ENCODE results near the gene CNOT3.

Gene CNOT3

DNA sequence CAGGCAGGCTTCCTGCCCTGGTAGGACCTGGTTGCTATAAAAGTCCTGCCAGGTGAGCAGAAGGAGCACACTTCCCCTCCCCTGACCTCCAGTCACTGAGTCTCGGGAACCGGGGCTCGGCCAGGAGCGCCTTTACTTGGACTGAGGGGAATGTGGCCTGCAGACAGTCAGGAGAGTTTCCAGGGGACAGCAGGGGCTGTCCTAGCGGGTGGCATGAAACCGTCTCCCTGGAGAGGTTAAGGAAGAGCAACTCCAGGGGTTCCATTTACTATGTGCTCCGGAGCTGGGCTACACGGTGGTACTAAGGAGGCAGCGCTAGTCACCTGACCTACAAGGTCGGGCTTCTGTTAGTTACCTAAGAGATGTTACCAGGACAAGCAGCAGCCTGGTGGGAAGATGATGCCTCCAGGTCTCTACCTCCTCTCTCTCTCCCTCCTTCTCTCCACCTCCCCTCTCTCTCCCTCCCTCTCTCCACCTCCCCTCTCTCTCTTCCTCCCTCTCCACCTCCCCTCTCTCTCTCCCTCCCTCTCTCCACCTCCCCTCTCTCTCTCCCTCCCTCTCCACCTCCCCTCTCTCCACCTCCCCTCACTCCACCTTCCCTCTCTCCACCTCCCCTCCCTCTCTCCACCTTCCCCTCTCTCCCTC, 4.1 kb upstream of the CNOT3 start:
- TF ChIP-seq CTCF (conservative IDR thresholded peaks at IDR 0.05; ENCODE audit: low read depth, low read length) = no peak
- H3K4me3 ChIP-seq (ENCODE audit: low read length) = no peak overlapping the region
- DNase-seq (ENCODE audit: low read depth) = no peak

DNA sequence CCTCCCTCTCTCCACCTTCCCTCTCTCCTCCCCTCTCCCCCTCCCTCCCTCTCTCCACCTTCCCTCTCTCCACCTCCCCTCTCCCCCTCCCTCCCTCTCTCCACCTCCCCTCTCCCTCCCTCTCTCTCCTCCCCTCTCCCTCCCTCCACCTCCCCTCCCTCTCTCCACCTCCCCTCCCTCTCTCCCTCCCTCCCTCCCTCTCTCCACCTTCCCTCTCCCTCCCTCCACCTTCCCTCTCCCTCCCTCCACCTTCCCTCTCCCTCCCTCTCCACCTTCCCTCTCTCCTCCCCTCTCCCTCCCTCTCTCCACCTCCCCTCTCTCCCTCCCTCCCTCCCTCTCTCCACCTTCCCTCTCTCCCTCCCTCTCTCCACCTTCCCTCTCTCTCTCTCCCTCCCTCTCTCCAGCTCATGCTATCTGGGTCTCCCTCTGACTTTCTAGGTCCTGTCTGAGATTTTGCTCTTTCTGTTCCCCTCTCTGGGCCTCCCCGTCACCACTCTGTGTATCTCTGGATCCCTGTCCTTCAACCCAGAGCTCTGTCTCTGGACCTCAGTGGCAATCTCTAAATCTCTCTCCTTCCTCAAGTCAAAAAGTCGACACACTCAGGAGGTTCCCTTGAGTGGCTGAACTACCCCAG, 3.5 kb upstream of the CNOT3 start:
- no peak for TF ChIP-seq CTCF (conservative IDR thresholded peaks at IDR 0.05; ENCODE audit: low read depth, low read length)
- H3K4me3 ChIP-seq (ENCODE audit: low read length) = no peak overlapping the region
- DNase-seq (ENCODE audit: low read depth) = no peak

DNA sequence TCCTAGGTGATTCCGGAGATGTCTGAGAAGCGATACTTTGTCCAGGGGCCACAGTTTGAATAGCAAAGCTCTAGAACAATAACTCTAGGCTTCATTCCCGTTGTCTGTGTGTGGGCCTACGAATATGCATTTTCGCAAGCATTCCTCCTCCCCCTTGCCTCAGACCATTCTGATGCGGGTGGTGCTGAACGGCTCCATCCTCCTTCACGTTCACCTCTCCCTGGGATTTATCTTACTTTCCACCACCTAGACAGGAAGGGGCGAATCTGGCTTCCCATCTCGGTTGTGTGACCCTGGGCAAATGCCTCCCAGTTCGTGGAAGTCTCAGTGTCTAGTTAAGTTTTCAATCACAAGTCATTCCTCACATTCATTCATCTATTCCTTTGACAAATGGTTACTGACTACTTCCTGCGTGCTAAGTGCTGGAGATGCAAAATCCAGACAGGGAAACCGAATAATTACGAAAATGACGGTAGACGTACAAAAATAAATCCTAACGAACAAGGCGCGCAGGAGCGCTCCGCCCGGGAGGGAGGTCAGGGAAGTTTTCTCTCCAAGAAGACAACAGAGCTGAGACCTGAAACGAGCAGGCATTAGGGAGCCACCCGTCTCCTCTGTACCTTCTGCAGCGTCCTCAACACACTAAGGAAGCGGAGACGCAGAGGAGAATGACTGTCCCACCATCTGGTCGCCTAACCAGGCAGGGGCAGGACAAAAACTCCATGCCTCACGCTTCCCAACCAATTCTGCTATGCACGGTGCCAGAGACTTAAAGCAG, 1.3 kb upstream of the CNOT3 start:
- no peak for DNase-seq (ENCODE audit: low read depth)
- H3K4me3 ChIP-seq (ENCODE audit: low read length) = peak overlapping the region; percentile 73
- no peak for TF ChIP-seq CTCF (conservative IDR thresholded peaks at IDR 0.05; ENCODE audit: low read depth, low read length)

DNA sequence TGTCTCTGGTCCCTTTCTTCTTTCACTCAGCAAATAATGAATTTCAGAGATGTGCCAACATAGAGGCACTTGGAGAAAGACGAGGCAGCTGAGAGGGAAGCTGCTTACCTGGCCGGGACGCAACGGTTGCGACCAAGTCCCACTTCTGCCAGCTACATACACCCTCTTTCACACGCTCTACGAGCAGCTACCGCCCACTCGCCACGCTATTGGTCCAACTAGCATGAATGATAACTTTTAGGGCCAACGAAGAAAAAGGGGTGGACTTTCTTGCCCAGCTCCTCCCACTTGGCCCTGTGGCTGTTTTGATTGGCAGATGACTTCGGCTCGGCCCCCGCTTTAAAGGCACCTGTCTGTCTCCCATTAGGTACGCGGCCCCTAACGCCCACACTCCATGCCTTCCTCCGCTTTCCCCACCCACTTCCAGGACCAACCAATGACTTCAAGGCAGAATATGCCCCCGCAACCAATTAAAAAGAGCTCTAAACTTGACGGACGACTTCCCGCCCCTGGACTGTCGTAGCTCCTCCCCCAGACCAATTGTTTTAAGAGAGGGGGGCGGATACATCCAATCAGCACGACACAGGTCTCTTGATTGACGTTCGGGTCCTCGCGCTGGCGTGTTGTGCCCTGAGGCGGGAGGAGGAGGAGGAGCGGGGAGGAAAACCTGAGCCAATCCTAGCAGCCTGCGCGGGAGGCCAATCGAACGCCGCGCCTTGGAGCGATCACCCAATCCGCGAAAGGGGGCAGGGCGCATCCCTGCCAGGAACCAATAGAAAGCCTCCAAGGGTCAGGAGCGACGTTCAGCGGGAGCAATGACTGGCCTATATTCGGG, 481 bp upstream of the CNOT3 start:
- H3K4me3 ChIP-seq (ENCODE audit: low read length) = peak overlapping the region; percentile 73
- no peak for TF ChIP-seq CTCF (conservative IDR thresholded peaks at IDR 0.05; ENCODE audit: low read depth, low read length)
- peak; percentile 100 for DNase-seq (ENCODE audit: low read depth)

DNA sequence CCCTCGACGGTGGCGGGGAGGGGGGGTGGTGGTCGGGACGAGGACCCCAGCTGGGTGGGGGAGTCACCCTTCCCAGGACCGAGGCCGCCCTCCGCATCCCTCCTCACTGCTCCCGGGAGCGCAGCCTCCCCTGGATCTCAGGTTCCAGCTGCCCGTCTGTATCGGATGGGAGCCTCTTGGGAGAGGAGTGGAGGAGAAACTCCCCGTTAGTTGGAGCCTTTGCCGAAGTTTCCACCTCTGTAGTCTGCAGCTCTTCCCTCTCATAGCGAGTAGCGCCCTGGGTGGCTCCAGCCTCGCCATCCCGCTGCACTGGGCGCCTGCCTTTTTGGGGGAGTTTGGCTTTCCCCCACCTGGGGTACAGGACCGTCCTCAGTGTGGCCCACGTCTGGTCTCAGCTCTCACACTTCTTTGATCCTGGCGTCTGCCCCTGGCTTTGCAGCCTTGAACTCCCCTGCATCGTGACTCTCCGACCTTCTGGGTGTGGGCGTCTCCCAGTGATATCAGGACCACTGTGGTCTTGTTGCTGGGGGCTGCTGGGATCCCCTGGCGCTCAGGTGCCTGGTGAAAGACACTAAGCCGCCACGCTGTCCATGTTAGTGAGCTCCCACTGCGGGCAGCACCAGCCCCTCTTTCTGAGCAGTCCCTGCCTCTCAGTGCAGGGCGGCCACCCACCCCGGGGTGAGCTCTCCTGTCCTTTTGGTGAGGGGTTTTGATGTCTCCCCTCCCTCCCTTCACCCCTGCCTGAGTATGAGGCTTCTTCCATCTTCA, 1.1 kb downstream of the CNOT3 start:
- DNase-seq (ENCODE audit: low read depth) = no peak
- no peak for TF ChIP-seq CTCF (conservative IDR thresholded peaks at IDR 0.05; ENCODE audit: low read depth, low read length)
- peak overlapping the region; percentile 72 for H3K4me3 ChIP-seq (ENCODE audit: low read length)

- no peak for TF ChIP-seq CTCF (conservative IDR thresholded peaks at IDR 0.05; ENCODE audit: low read depth, low read length)
- no peak for DNase-seq (ENCODE audit: low read depth)
- no peak overlapping the region for H3K4me3 ChIP-seq (ENCODE audit: low read length)
Measured at GRCh38 chr19:54141356-54141755, 3.8 kb downstream of the CNOT3 start.
